Posterior cingulate gyrus (tissue), 11 donors: ENCODE results near the gene TNPO2.
"Not testable (repeated sequence)": the region's sequence is repeated elsewhere in the genome, so short reads cannot be mapped to it uniquely, and the experiment has no call there.

ENCODE experiments used
- DNase-seq, 10 donors: peaks; one replicate each; pipeline versions ENCODE4 v3.0.0 to v3.0.0-alpha.2; 2020 to 2021; ENCODE audit warnings: mixed read lengths in 3 of 10
- intact Hi-C: fragments of 100-400 bp; cut with DNase I; formaldehyde crosslinking; loops from one replicate; pipeline ENCODE4 v1.15.1; 2023

TNPO2 gene

DNA sequence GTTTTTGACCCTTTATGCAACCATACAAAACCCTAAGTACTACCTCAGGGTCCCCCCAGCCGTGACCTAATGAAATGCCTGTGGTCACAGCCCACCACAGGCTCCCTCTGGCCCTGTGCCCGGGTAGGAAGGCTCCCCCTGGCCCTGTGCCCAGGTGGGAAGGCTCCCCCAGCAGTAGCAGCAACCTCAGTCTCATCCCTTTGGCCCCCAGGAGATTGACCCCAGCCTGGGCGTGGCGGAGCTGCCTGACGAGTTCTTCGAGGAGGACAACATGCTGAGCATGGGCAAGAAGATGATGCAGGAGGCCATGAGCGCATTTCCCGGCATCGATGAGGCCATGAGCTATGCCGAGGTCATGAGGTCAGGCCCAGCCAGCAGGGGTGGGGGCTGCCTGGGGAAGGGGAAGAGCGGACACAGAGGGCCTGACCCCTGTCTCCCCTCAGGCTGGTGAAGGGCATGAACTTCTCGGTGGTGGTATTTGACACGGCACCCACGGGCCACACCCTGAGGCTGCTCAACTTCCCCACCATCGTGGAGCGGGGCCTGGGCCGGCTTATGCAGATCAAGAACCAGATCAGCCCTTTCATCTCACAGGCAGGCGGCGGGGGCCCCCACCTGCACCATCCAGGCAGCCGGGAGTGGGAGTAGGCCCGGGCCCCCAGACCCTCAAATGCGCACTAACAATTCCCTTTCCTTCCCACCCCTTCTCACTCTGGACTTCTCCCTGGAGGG is 21.6 kb upstream of the TNPO2 start:
- intact Hi-C loops, result no loop called here
- no peak for DNase-seq

GRCh38 chr19:12737835-12738351 is 14.2 kb upstream of the TNPO2 start:
- intact Hi-C loops, result no loop called here
- no peak for DNase-seq

GRCh38 chr19:12736995-12737834 is 13.5 kb upstream of the TNPO2 start, which contains the start of gene GET3:
GET3 (plus strand) TSS chr19:12737497; CDS start chr19:12737506, 9 bp downstream.
- peak; percentile 82 to 97 (median 86) for DNase-seq
- intact Hi-C loops, result no loop called here

- intact Hi-C loops, result loop anchor here (1.0 to 2.0 kb wide), 2 partner anchors 11 to 57 kb away; partner anchors contain the start of gene JUNB
- DNase-seq, result no peak
Measured at GRCh38 chr19:12733369-12734214, 9.9 kb upstream of the TNPO2 start.

GRCh38 chr19:12731337-12731736 is 7.6 kb upstream of the TNPO2 start:
- DNase-seq, result no peak
- intact Hi-C loops, result no loop called here

DNA sequence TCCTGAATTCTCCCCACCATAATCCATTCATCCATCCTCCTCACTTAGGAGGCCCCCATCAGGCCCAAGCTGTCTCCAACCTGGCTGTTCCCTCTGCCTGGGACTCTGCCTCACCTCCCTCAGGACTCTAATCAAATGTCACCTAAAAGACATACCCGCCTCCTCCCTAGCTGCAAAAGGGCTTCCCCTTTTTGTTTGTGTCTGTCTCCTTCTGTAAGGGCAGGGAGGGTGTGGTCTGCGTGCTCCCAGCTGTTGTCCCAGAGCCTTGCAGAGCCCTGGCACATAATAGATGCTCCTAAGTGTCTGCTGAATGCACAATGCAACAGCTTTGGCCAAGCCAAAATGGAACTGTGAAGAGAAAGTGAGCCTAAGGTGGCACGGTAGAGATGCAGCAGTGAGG is 6.3 kb upstream of the TNPO2 start:
- DNase-seq, result no peak

DNA sequence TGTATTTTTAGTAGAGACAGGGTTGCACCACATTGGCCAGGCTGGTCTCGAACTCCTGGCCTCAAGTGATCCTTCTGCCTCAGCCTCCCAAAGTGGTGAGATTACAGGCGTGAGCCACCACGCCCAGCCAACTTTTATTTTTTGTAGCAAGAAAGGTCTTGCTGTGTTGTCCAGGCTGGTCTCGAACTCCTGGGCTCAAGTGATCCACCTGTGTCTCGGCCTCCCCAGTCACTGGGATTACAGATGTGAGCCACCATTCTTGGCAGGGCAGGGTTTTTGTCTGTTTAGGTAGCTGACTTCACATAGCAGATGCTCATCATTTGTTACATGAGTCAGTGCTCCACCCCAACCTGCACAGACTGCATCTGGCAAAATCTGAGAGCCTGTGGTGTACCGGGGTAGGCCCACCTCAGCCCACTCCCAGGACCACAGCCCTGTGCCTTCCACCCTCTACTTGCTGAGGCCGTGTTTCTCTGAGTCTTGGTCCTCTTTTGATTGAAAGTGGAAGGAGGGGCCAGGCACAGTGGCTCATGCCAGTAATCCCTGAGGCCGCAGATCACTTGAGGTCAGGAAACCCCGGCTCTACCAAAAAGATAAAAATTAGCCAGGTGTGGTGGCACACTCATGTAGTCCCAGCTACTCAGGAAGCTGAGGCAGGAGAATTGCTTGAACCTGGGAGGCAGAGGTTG is 4.2 kb upstream of the TNPO2 start:
- intact Hi-C loops, result no loop called here
- no peak for DNase-seq

More for the DNA sequence above, 6.3 kb upstream of the TNPO2 start:
- intact Hi-C loops, result no loop called here

DNA sequence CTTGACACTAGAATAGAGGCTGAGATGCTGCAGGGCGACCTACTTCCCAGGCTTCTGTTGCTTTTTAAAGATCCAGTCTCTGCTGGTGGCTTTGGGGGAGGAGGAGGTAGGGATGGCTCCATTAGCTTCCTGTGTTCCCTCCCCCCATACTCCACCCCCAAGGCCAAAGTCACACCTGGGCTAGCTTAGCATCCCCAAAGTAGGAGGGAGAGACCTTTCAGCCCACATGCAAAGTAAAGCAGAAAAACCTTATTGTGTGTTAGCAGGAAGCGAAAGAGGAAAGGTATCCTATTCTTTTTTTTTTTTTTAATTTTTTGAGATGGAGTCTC is 3.2 kb upstream of the TNPO2 start:
- intact Hi-C loops, result no loop called here
- no peak for DNase-seq

DNA sequence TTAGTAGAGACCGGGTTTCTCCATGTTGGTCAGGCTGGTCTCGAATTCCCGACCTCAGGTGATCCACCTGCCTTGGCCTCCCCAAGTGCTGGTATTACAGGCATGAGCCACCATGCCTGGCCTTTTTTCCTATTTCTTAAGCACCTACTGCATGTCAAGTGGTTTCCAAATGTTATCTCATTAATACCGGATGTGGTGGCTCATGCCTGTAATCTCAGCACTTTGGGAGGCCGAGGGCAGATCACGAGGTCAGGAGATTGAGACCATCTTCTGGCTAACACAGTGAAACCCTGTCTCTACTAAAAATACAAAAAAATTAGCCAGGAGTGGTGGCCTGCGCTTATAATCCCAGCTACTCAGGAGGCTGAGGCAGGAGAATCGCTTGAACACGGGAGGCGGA is 1.9 kb upstream of the TNPO2 start:
- intact Hi-C loops, result not testable (repeated sequence)

DNA sequence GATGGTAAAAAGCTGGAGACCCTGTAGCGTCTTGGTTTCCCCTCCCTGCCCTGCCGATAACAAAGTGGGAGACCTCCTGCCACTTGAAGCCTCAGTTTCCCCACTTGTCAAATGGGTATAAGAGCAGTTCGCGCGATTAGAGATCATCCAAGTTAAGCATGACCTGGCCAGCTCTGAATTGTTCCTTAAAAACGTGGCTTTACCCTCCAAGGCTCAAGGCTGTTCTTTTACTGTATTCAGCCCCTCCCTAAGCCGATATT is 421 bp downstream of the TNPO2 start:
- intact Hi-C loops, result no loop called here
- no peak for DNase-seq

More for the DNA sequence above, 1.9 kb upstream of the TNPO2 start:
- not testable (repeated sequence) for DNase-seq

GRCh38 chr19:12722566-12723380 is 959 bp downstream of the TNPO2 start:
- intact Hi-C loops, result loop anchor here (1.0 kb wide), 1 partner anchor 12 kb away; the partner anchor contains the start of gene TRIR
- DNase-seq, result peak; percentile 94 to 99 (median 97)

DNA sequence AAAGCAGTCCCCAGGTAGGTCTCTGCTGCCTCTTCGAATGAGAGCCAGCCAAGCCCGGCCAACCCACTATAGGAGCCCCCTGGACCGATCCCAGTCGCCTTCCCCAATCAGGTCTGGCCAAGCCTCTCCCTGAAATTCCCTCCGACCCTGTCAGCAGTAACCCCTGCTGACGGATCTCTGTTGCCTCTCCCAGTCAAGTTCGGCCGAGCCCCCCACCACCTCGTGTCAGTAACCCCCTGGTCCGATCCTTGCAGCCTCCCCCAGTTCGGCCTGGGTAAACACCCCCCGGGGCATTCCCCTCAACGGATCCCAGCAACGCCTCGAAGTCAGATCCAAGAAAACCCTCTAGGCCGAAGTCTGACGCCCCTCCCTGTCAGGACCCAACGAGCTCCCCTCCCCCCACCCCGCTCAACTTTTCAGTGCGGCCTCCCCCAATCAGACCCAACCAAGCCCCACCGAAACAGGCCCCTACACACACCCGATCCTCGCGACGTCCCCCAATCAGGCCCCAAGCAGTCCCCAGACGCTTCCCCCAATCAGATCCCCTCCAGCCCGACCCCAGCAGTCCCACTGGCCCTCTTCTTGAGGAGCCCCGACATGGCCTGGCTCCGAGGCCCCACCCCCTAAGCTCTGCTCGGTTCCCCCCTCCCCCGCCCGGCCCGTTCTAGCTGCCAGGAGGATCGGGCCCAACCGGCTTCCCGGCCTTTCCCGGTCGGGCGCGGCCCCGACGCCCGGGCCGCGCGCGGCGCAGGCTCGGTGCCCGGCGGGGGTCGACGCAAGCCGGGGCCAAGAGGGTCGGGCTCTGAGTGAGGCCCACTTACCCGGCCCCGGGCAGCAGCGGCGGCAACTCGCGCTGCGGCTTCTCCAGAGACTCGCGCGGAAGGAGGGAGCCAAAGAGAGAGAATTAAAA is 1.8 kb downstream of the TNPO2 start:
- DNase-seq, result peak in 9 of 10 donors; percentile 27 to 83 (median 45)
- intact Hi-C loops, result loop anchor here (1.0 kb wide), 1 partner anchor 12 kb away; the partner anchor contains the start of gene TRIR

- intact Hi-C loops, result no loop called here
- DNase-seq, result peak in 7 of 10 donors; percentile 15 to 88 (median 28)
Measured at GRCh38 chr19:12720851-12721655, 2.7 kb downstream of the TNPO2 start.

DNA sequence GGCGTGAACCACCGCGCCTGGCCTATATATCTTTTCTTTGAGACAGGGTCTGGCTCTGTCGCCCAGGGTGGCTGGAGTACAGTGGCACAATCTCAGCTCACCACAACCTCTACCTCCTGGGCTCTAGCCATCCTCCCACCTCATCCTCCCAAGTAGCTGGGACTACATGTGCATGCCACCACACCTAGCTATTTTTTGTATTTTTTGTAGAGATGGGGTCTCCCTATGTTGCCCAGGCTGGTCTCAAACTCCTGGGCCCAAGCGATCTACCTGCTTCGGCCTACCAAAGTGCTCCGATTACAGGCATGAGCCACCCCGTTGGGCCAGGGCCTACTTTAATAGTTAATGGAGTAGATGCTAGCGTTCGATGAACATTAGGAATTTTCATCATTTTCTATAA is 3.4 kb downstream of the TNPO2 start:
- DNase-seq, result no peak
- intact Hi-C loops, result no loop called here

DNA sequence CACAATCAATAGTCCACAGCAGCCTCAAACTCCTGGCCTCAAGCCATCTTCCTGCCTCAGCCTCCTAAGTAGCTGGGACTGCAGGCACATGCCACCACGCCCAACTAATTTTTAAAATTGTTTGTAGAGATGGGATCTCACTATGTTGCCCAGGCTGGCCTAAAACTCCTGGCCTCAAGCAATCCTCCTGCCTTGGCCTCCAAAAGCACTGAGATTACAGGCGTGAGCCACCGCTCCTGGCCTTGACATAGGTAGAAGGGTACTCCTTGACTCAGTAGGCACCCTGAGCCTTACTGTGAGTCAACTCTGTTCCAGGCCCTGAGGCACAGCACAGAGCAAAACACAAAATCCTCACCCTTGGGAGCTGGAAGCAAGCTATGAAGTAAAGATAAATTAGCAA is 7.8 kb downstream of the TNPO2 start:
- no peak for DNase-seq
- intact Hi-C loops, result no loop called here

GRCh38 chr19:12715102-12715501 is 8.6 kb downstream of the TNPO2 start:
- peak in 1 of 10 donors; percentile 47 for DNase-seq
- intact Hi-C loops, result no loop called here

GRCh38 chr19:12713304-12713703 is 10.4 kb downstream of the TNPO2 start:
- DNase-seq, intact Hi-C loops: not testable (repeated sequence)
